DND-41 (cell line): Measurements from ENCODE around the gene PML.

Source experiments
- EZH2 ChIP-seq: IDR thresholded peaks from 3 replicates; pipeline ENCODE4 v1.6.1; 2012; ENCODE audit warnings: borderline replicate concordance, low read depth, mild to moderate bottlenecking, moderate library complexity, low read length, inconsistent platforms; ENCODE audit not compliant: severe bottlenecking
- TF ChIP-seq, protein P1 (sequence below): IDR thresholded peaks from 2 replicates; pipeline ENCODE4 v1.5.1; 2012; ENCODE audit warnings: borderline replicate concordance, low read length, moderate library complexity, mild to moderate bottlenecking; ENCODE audit not compliant: poor library complexity, severe bottlenecking; ENCODE audit errors: extremely low read depth

DNA sequence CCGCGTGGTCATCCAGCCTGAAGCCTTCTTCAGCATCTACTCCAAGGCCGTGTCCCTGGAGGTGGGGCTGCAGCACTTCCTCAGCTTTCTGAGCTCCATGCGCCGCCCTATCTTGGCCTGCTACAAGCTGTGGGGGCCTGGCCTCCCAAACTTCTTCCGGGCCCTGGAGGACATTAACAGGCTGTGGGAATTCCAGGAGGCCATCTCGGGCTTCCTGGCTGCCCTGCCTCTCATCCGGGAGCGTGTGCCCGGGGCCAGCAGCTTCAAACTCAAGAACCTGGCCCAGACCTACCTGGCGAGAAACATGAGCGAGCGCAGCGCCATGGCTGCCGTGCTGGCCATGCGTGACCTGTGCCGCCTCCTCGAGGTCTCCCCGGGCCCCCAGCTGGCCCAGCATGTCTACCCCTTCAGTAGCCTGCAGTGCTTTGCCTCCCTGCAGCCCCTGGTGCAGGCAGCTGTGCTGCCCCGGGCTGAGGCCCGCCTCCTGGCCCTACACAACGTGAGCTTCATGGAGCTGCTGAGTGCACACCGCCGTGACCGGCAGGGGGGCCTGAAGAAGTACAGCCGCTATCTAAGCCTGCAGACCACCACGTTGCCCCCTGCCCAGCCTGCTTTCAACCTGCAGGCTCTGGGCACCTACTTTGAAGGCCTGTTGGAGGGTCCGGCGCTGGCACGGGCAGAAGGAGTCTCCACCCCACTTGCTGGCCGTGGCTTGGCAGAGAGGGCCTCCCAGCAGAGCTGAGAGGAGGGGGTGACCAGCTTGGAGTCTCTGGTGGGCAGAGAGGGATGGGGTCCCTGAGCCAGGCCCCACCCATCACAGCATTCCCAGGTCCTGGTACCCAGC, 50.0 kb downstream of the PML start:
- TF ChIP-seq, protein P1, sequence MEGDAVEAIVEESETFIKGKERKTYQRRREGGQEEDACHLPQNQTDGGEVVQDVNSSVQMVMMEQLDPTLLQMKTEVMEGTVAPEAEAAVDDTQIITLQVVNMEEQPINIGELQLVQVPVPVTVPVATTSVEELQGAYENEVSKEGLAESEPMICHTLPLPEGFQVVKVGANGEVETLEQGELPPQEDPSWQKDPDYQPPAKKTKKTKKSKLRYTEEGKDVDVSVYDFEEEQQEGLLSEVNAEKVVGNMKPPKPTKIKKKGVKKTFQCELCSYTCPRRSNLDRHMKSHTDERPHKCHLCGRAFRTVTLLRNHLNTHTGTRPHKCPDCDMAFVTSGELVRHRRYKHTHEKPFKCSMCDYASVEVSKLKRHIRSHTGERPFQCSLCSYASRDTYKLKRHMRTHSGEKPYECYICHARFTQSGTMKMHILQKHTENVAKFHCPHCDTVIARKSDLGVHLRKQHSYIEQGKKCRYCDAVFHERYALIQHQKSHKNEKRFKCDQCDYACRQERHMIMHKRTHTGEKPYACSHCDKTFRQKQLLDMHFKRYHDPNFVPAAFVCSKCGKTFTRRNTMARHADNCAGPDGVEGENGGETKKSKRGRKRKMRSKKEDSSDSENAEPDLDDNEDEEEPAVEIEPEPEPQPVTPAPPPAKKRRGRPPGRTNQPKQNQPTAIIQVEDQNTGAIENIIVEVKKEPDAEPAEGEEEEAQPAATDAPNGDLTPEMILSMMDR: no peak
- no peak for TF ChIP-seq EZH2
